MCF 10A (cell line): ENCODE data around the gene SCAPER. TPM values are rescaled to one million over a fixed set of nuclear protein-coding genes. Genes with fewer than 3 reads are reported as not detected.

ENCODE experiments used
- BruUV-seq: library from RNA; stranded (reverse); fragments of 400-500 nt; replicated peaks from 2 replicates; lab custom pipeline; 2021; lab: Mats Ljungman, UMichigan
- CTCF ChIA-PET: fragments of 300-600 bp; sonication (Branson Sonifier 250); formaldehyde crosslinking; extraction: SDS; loops from one replicate; lab custom pipeline; 2021; ENCODE audit warnings: antibody characterized with exemption, inconsistent platforms; lab: Yijun Ruan, JAX
- POLR2A ChIA-PET: fragments of 300-600, 350-650 bp; sonication (Branson Sonifier 250); formaldehyde crosslinking; extraction: SDS; loops from one replicate; lab custom pipeline; 2020; ENCODE audit warnings: antibody characterized with exemption, inconsistent platforms; lab: Yijun Ruan, JAX
- DNase-seq: peaks from one replicate; pipeline ENCODE4 v3.0.0-alpha.2; 2018; ENCODE audit not compliant: unreplicated experiment
- H3K27ac Mint-ChIP-seq: one replicate; pipeline ENCODE4 v1.8.0; 2022; ENCODE audit warnings: mild to moderate bottlenecking, low read depth, mixed read lengths; ENCODE audit not compliant: unreplicated experiment
- H3K27me3 Mint-ChIP-seq: one replicate; pipeline ENCODE4 v1.8.0; 2022; ENCODE audit warnings: mixed read lengths; ENCODE audit not compliant: insufficient read depth, unreplicated experiment
- H3K36me3 Mint-ChIP-seq: one replicate; pipeline ENCODE4 v1.8.0; 2022; ENCODE audit warnings: mild to moderate bottlenecking, moderate library complexity, mixed read lengths; ENCODE audit not compliant: insufficient read depth, unreplicated experiment
- H3K4me1 Mint-ChIP-seq: one replicate; pipeline ENCODE4 v1.8.0; 2022; ENCODE audit warnings: mixed read lengths; ENCODE audit not compliant: insufficient read depth, unreplicated experiment
- H3K4me3 Mint-ChIP-seq: one replicate; pipeline ENCODE4 v1.8.0; 2022; ENCODE audit warnings: mild to moderate bottlenecking, moderate library complexity, mixed read lengths; ENCODE audit not compliant: unreplicated experiment
- H3K9me3 Mint-ChIP-seq: one replicate; pipeline ENCODE4 v1.8.0; 2022; ENCODE audit warnings: mixed read lengths; ENCODE audit not compliant: unreplicated experiment
- intact Hi-C: fragments of 100-400 bp; cut with micrococcal nuclease; formaldehyde crosslinking; loops from 2 replicates; pipeline ENCODE4 v1.14.1; 2022
- total RNA-seq: library from RNA; stranded (reverse); gene quantifications from 2 replicates; pipeline ENCODE4 v1.2.3, GENCODE V29; 2022
- TF ChIP-seq, protein P1 (sequence below): fragments of 200-600 bp; IDR thresholded peaks from one replicate; pipeline ENCODE4 v1.8.0; 2022; ENCODE audit warnings: antibody characterized with exemption, mild to moderate bottlenecking; ENCODE audit not compliant: unreplicated experiment

SCAPER gene
- total RNA-seq, 1 experiment from 2014 or later = 9.5 TPM

DNA sequence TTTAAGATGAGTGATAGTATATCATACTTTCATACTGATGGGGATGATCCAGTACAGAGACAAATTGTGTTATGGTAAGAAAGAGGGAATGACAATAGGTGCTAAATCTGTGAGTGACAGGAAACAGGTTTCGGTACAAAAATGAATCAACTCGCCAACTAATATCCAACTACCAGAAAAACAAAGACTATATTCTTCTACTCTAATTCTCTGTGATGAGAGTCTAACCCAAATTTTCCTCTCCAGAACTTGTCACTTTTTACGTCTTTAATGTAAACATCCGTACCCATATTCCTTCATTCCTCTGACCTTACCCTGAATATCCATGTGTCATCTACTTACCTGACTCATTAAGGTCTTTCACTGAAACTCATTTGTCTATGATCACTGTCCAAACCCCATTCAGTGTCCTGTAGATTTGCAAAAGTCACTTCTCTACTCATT is 39.6 kb downstream of the SCAPER start:
- no peak overlapping the region for H3K4me3 Mint-ChIP-seq
- no peaks in the 10 kb centered on the region for H3K9me3 Mint-ChIP-seq
- H3K27me3 Mint-ChIP-seq = no peaks in the 10 kb centered on the region
- POLR2A ChIA-PET = no interaction called here
- TF ChIP-seq, protein P1, sequence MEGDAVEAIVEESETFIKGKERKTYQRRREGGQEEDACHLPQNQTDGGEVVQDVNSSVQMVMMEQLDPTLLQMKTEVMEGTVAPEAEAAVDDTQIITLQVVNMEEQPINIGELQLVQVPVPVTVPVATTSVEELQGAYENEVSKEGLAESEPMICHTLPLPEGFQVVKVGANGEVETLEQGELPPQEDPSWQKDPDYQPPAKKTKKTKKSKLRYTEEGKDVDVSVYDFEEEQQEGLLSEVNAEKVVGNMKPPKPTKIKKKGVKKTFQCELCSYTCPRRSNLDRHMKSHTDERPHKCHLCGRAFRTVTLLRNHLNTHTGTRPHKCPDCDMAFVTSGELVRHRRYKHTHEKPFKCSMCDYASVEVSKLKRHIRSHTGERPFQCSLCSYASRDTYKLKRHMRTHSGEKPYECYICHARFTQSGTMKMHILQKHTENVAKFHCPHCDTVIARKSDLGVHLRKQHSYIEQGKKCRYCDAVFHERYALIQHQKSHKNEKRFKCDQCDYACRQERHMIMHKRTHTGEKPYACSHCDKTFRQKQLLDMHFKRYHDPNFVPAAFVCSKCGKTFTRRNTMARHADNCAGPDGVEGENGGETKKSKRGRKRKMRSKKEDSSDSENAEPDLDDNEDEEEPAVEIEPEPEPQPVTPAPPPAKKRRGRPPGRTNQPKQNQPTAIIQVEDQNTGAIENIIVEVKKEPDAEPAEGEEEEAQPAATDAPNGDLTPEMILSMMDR = no peak
- no peaks in the 10 kb centered on the region for H3K36me3 Mint-ChIP-seq
- CTCF ChIA-PET = interaction anchor here (0.5 to 2.8 kb wide), 6 partner anchors 66 to 877 kb away, joined by 3 to 11 read pairs (median 4); no protein-coding TSS in a partner anchor
- H3K4me1 Mint-ChIP-seq = no peaks in the 10 kb centered on the region
- no peak for DNase-seq
- H3K27ac Mint-ChIP-seq = no peak overlapping the region
- no TSS peak for BruUV-seq
- intact Hi-C loops = loop anchor here (10.0 kb wide), 1 partner anchor 811 kb away; the partner anchor contains the start of gene TMEM266

DNA sequence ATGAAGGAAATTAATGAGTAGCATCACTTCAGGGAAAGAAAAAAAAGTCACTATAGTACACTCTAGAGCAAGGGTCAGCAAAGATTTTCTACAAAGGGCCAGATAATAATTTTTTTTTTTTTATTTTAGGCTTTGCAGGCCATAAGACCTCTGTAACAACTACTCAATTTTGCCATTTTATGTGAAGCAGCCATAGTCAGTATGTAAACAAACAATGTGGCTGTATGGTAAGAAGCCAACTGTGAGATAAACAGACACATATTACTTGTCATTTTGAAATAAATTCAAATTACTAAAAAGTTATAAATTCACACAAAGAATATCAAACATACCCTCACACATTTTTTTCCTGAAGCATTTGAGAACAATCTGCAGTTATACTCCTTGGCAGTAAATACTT is 40.6 kb downstream of the SCAPER start:
- TF ChIP-seq, protein P1 = no peak
- intact Hi-C loops = loop anchor here (10.0 kb wide), 1 partner anchor 810 kb away; the partner anchor contains the start of gene TMEM266
- H3K4me1 Mint-ChIP-seq = no peaks in the 10 kb centered on the region
- no peak overlapping the region for H3K4me3 Mint-ChIP-seq
- no peaks in the 10 kb centered on the region for H3K9me3 Mint-ChIP-seq
- CTCF ChIA-PET = no interaction called here
- no peak for DNase-seq
- H3K27me3 Mint-ChIP-seq = no peaks in the 10 kb centered on the region
- POLR2A ChIA-PET = no interaction called here
- H3K27ac Mint-ChIP-seq = no peak overlapping the region
- no TSS peak for BruUV-seq
- H3K36me3 Mint-ChIP-seq = no peaks in the 10 kb centered on the region

- no peak for DNase-seq
- intact Hi-C loops = loop anchor here (10.0 kb wide), 1 partner anchor 809 kb away; the partner anchor contains the start of gene TMEM266
- TF ChIP-seq, protein P1 = no peak
- BruUV-seq = no TSS peak
- H3K4me3 Mint-ChIP-seq = no peak overlapping the region
- H3K4me1 Mint-ChIP-seq = no peaks in the 10 kb centered on the region
- POLR2A ChIA-PET = no interaction called here
- H3K36me3 Mint-ChIP-seq = no peaks in the 10 kb centered on the region
- CTCF ChIA-PET = interaction anchor here (0.5 kb wide), 1 partner anchor 22 kb away, joined by 3 read pairs; no protein-coding TSS in a partner anchor
- no peak overlapping the region for H3K27ac Mint-ChIP-seq
- no peaks in the 10 kb centered on the region for H3K27me3 Mint-ChIP-seq
- H3K9me3 Mint-ChIP-seq = no peaks in the 10 kb centered on the region
Observed at GRCh38 chr15:76863693-76864092, 41.4 kb downstream of the SCAPER start.

GRCh38 chr15:76863123-76863522 is 42.0 kb downstream of the SCAPER start:
- no peak for DNase-seq
- intact Hi-C loops = loop anchor here (10.0 kb wide), 1 partner anchor 808 kb away; the partner anchor contains the start of gene TMEM266
- no peaks in the 10 kb centered on the region for H3K27me3 Mint-ChIP-seq
- ChIA-PET POLR2A (no interaction called here), CTCF (interaction anchor here (0.5 kb wide), 1 partner anchor 21 kb away, joined by 3 read pairs; no protein-coding TSS in a partner anchor)
- no TSS peak for BruUV-seq
- no peaks in the 10 kb centered on the region for H3K9me3 Mint-ChIP-seq
- no peaks in the 10 kb centered on the region for H3K36me3 Mint-ChIP-seq
- H3K27ac Mint-ChIP-seq = no peak overlapping the region
- TF ChIP-seq, protein P1 = no peak
- H3K4me3 Mint-ChIP-seq = no peak overlapping the region
- H3K4me1 Mint-ChIP-seq = no peaks in the 10 kb centered on the region
